ENCODE measurements around the gene SSTR4. TPM values are rescaled to one million over a fixed set of nuclear protein-coding genes. Genes with fewer than 3 reads are reported as not detected.

SSTR4 gene
- total RNA-seq, 2 experiments from 2014 or later, result not detected

GRCh38 chr20:23033918-23034317 lies 1.2 kb upstream of the SSTR4 start:
- CTCF ChIA-PET (ENCODE audit: unreplicated experiment), result no interaction called here
- Histone ChIP-seq H3K27ac (ENCODE audit: low read depth, low read length, poor library complexity, severe bottlenecking) (no peak overlapping the region), H3K4me1 (ENCODE audit: insufficient read depth, low read length, poor library complexity, severe bottlenecking) (no peaks in the 10 kb centered on the region), H3K9me2 (ENCODE audit: insufficient read depth, low read length) (no peaks in the 10 kb centered on the region), H4K20me1 (ENCODE audit: insufficient read depth, low read length) (no peaks in the 10 kb centered on the region), H3K9me3 (ENCODE audit: low read length) (no peaks in the 10 kb centered on the region), H2AFZ (ENCODE audit: low read length) (no peak overlapping the region), H3K4me2 (ENCODE audit: low read length) (no peak overlapping the region), H3K36me3 (ENCODE audit: insufficient read depth, low read length) (no peaks in the 10 kb centered on the region), H3K4me3 (ENCODE audit: low read depth, low read length, poor library complexity, severe bottlenecking) (no peak overlapping the region), H3K79me2 (ENCODE audit: insufficient read depth, low read depth, low read length) (no peaks in the 10 kb centered on the region)
- DNase-seq (ENCODE audit: low spot score), result no peak
- TF ChIP-seq CTCF (conservative IDR thresholded peaks at IDR 0.05; ENCODE audit: low read length), result no peak
- no peak for TF ChIP-seq EZH2phosphoT487 (IDR thresholded peaks at IDR 0.05; ENCODE audit: borderline replicate concordance, low read depth, low read length)
- POLR2A ChIA-PET, result no interaction called here
- BruUV-seq (replicated peaks), result no TSS peak
- intact Hi-C loops (cut with micrococcal nuclease; ENCODE audit: unreplicated experiment), result no loop called here

DNA sequence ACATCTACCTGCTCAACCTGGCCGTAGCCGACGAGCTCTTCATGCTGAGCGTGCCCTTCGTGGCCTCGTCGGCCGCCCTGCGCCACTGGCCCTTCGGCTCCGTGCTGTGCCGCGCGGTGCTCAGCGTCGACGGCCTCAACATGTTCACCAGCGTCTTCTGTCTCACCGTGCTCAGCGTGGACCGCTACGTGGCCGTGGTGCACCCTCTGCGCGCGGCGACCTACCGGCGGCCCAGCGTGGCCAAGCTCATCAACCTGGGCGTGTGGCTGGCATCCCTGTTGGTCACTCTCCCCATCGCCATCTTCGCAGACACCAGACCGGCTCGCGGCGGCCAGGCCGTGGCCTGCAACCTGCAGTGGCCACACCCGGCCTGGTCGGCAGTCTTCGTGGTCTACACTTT lies 619 bp downstream of the SSTR4 start:
- H4K20me1 ChIP-seq (ENCODE audit: insufficient read depth, low read length), result no peaks in the 10 kb centered on the region
- intact Hi-C loops (cut with micrococcal nuclease; ENCODE audit: unreplicated experiment), result no loop called here
- no peaks in the 10 kb centered on the region for H3K9me2 ChIP-seq (ENCODE audit: insufficient read depth, low read length)
- TF ChIP-seq EZH2phosphoT487 (IDR thresholded peaks at IDR 0.05; ENCODE audit: borderline replicate concordance, low read depth, low read length) (no peak), CTCF (conservative IDR thresholded peaks at IDR 0.05; ENCODE audit: low read length) (no peak)
- POLR2A ChIA-PET, result no interaction called here
- no peaks in the 10 kb centered on the region for H3K4me1 ChIP-seq (ENCODE audit: insufficient read depth, low read length, poor library complexity, severe bottlenecking)
- no peak for DNase-seq (ENCODE audit: low spot score)
- CTCF ChIA-PET (ENCODE audit: unreplicated experiment), result no interaction called here
- no peaks in the 10 kb centered on the region for H3K36me3 ChIP-seq (ENCODE audit: insufficient read depth, low read length)
- H3K27ac ChIP-seq (ENCODE audit: low read depth, low read length, poor library complexity, severe bottlenecking), result no peak overlapping the region
- no peaks in the 10 kb centered on the region for H3K79me2 ChIP-seq (ENCODE audit: insufficient read depth, low read depth, low read length)
- no peak overlapping the region for H3K4me2 ChIP-seq (ENCODE audit: low read length)
- no peak overlapping the region for H2AFZ ChIP-seq (ENCODE audit: low read length)
- no TSS peak for BruUV-seq (replicated peaks)
- no peaks in the 10 kb centered on the region for H3K9me3 ChIP-seq (ENCODE audit: low read length)
- no peak overlapping the region for H3K4me3 ChIP-seq (ENCODE audit: low read depth, low read length, poor library complexity, severe bottlenecking)

GRCh38 chr20:23036371-23036770 lies 1.3 kb downstream of the SSTR4 start:
- no peaks in the 10 kb centered on the region for H3K9me3 ChIP-seq (ENCODE audit: low read length)
- H3K4me3 ChIP-seq (ENCODE audit: low read depth, low read length, poor library complexity, severe bottlenecking), result no peak overlapping the region
- BruUV-seq (replicated peaks), result no TSS peak
- DNase-seq (ENCODE audit: low spot score), result no peak
- ChIA-PET POLR2A (no interaction called here), CTCF (ENCODE audit: unreplicated experiment) (no interaction called here)
- no peak overlapping the region for H2AFZ ChIP-seq (ENCODE audit: low read length)
- no peak overlapping the region for H3K4me2 ChIP-seq (ENCODE audit: low read length)
- H3K9me2 ChIP-seq (ENCODE audit: insufficient read depth, low read length), result no peaks in the 10 kb centered on the region
- no peaks in the 10 kb centered on the region for H3K79me2 ChIP-seq (ENCODE audit: insufficient read depth, low read depth, low read length)
- no peak for TF ChIP-seq EZH2phosphoT487 (IDR thresholded peaks at IDR 0.05; ENCODE audit: borderline replicate concordance, low read depth, low read length)
- TF ChIP-seq CTCF (conservative IDR thresholded peaks at IDR 0.05; ENCODE audit: low read length), result no peak
- no peaks in the 10 kb centered on the region for H4K20me1 ChIP-seq (ENCODE audit: insufficient read depth, low read length)
- no peaks in the 10 kb centered on the region for H3K36me3 ChIP-seq (ENCODE audit: insufficient read depth, low read length)
- intact Hi-C loops (cut with micrococcal nuclease; ENCODE audit: unreplicated experiment), result no loop called here
- H3K4me1 ChIP-seq (ENCODE audit: insufficient read depth, low read length, poor library complexity, severe bottlenecking), result no peaks in the 10 kb centered on the region
- no peak overlapping the region for H3K27ac ChIP-seq (ENCODE audit: low read depth, low read length, poor library complexity, severe bottlenecking)
